ENCODE measurements around the gene NF1.

DNA sequence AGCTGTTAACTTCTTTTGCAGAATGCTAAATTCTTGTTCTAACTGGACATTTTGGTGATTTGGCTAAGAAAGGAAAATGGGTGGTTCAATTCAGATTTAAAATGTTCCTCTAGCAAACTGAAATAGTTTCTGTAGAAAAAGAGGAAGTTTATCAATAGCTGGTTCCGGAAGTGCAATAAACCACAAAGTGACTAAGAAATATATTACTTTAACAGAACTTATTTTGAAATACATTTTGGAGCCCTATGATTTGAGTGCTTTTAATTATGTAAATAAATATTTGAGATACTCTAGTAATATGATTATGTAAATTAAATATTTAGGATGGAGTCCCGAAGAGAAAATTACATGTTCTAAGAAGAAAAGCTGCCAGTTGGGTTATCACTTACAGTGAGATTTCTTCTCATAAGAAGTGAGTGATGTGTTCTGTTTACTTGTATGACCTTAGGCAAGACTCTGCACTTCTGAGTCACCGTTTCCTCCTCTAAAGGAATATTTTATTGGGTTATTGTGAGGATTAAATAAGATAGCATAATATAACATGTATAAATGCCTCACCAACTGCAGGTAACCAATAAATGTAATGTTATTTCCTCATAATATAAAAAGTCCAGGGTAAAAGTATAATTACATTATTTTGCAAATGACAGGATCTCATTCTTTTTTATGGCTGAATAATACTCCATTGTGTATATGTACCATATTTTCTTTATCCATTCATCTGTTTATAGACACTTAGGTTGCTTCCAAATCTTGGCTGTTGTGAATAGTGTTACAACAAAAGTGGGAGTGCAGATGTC lies 219.4 kb downstream of the NF1 start, which contains the start of gene EVI2B:
- TF ChIP-seq POLR2A (IDR thresholded peaks at IDR 0.05; ENCODE audit: low read length) (no peak), MYC (IDR thresholded peaks at IDR 0.05; ENCODE audit: borderline replicate concordance, low read length) (no peak), CTCF (IDR thresholded peaks at IDR 0.05) (no peak)
